IPS-NIHi7 (cell line): ENCODE results near the gene LMNTD2.

Source experiments
- DNase-seq: peaks from one replicate; pipeline ENCODE4 v3.0.0; 2012; ENCODE audit warnings: mixed read lengths; ENCODE audit errors: extremely low spot score

Gene LMNTD2

GRCh38 chr11:507727-508515 is 52.6 kb downstream of the LMNTD2 start:
- no peak for DNase-seq

GRCh38 chr11:506995-507726 is 53.4 kb downstream of the LMNTD2 start, which contains the start of gene RNH1:
TSS of gene RNH1 (minus strand) at chr11:507242. CDS start at chr11:502162, 5,080 bp downstream.
- peak; percentile 99 for DNase-seq

DNA sequence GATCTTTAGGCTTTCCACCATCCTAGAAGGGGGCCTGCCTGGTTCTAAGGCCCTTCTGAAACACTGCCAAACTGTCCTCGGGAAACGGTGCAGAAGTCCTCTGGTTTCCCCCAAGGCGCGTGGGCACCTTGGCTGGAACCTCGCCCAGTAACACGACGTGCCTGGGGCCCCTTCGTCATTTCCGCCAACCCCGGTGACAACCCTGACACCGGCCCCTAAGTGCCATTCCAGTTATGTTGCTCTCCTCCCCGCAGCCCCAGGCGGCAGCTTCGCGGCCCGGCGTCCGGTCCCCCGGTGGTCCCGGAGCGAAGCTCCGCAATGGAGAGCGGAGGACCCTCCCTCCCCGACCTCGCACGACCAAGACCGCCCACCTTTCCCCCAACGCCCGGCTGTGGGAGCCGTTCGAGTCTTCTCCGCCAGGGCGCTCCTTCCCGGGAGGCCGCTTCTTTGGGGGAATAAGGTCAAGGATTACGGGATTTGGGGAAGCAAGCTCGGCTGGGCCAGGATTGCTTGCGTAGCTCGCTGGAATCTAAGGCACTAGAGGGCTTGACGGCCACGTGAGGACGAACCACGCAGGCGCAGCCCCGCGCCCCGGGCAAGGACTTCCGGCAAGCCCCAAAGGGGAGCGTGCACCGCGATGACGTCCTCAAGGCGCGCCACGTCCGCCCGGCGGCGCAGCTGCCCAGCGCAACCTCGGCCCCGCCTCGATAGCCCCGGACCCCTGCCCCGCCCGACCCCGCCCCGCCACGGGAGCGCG is 54.1 kb downstream of the LMNTD2 start:
- DNase-seq: peak; percentile 99

- no peak for DNase-seq
These were observed 55.6 kb downstream of the LMNTD2 start for GRCh38 chr11:504994-505344.
